HUES48 (cell line): ENCODE results near the gene GP9.
"Not testable (repeated sequence)": the region's sequence is repeated elsewhere in the genome, so short reads cannot be mapped to it uniquely, and the experiment has no call there.

ENCODE experiments used
- H3K27ac ChIP-seq: one replicate; pipeline ENCODE4 v1.7.0; 2013; ENCODE audit warnings: low read depth, low read length, inconsistent platforms
- H3K27me3 ChIP-seq: 2 replicates; pipeline ENCODE4 v1.6.1; 2013; ENCODE audit warnings: mild to moderate bottlenecking, low read length; ENCODE audit not compliant: control insufficient read depth, insufficient read depth
- H3K36me3 ChIP-seq: 2 replicates; pipeline ENCODE4 v1.6.1; 2013; ENCODE audit warnings: low read length; ENCODE audit not compliant: control insufficient read depth, insufficient read depth
- H3K4me1 ChIP-seq: 2 replicates; pipeline ENCODE4 v1.6.1; 2013; ENCODE audit warnings: mild to moderate bottlenecking, low read length; ENCODE audit not compliant: control insufficient read depth, insufficient read depth
- H3K4me3 ChIP-seq: 2 replicates; pipeline ENCODE4 v1.5.1; 2013; ENCODE audit warnings: mild to moderate bottlenecking, low read depth, low read length
- H3K9ac ChIP-seq: 2 replicates; pipeline ENCODE4 v1.6.1; 2013; ENCODE audit warnings: mild to moderate bottlenecking, low read depth, low read length, moderate library complexity
- H3K9me3 ChIP-seq: 2 replicates; pipeline ENCODE4 v1.6.1; 2013; ENCODE audit warnings: low read length; ENCODE audit not compliant: control insufficient read depth, insufficient read depth

Gene GP9

GRCh38 chr3:129063091-129063640 is 2.6 kb downstream of the GP9 start:
- Histone ChIP-seq H3K36me3 (no peaks in the 10 kb centered on the region), H3K27ac (no peak overlapping the region), H3K9ac (no peak overlapping the region), H3K27me3 (no peaks in the 10 kb centered on the region), H3K4me3 (no peak overlapping the region), H3K9me3 (no peaks in the 10 kb centered on the region), H3K4me1 (no peaks in the 10 kb centered on the region)

- no peak overlapping the region for H3K9ac ChIP-seq
- H3K27ac ChIP-seq, result no peak overlapping the region
- H3K36me3 ChIP-seq, result no peaks in the 10 kb centered on the region
- no peaks in the 10 kb centered on the region for H3K27me3 ChIP-seq
- no peaks in the 10 kb centered on the region for H3K9me3 ChIP-seq
- H3K4me1 ChIP-seq, result no peaks in the 10 kb centered on the region
- H3K4me3 ChIP-seq, result no peak overlapping the region
These were observed 3.4 kb downstream of the GP9 start for GRCh38 chr3:129063841-129064482.

- Histone ChIP-seq H3K27me3 (no peaks in the 10 kb centered on the region), H3K4me3 (no peak overlapping the region), H3K4me1 (no peaks in the 10 kb centered on the region), H3K9me3 (no peaks in the 10 kb centered on the region), H3K9ac (no peak overlapping the region), H3K36me3 (no peaks in the 10 kb centered on the region), H3K27ac (no peak overlapping the region)
These were observed 4.6 kb downstream of the GP9 start for GRCh38 chr3:129065016-129065719.

GRCh38 chr3:129065720-129066073 is 5.1 kb downstream of the GP9 start:
- Histone ChIP-seq H3K9ac (no peak overlapping the region), H3K27me3 (no peaks in the 10 kb centered on the region), H3K4me3 (no peak overlapping the region), H3K27ac (no peak overlapping the region), H3K4me1 (no peaks in the 10 kb centered on the region), H3K9me3 (no peaks in the 10 kb centered on the region), H3K36me3 (no peaks in the 10 kb centered on the region)

GRCh38 chr3:129067719-129068118 is 7.1 kb downstream of the GP9 start:
- not testable (repeated sequence) for H3K27me3 ChIP-seq, H3K36me3 ChIP-seq, H3K9ac ChIP-seq, H3K4me3 ChIP-seq, H3K9me3 ChIP-seq, H3K4me1 ChIP-seq, H3K27ac ChIP-seq

- no peak overlapping the region for H3K27ac ChIP-seq
- H3K9me3 ChIP-seq, result no peaks in the 10 kb centered on the region
- H3K36me3 ChIP-seq, result no peaks in the 10 kb centered on the region
- no peak overlapping the region for H3K4me3 ChIP-seq
- H3K9ac ChIP-seq, result no peak overlapping the region
- H3K27me3 ChIP-seq, result no peaks in the 10 kb centered on the region
- no peaks in the 10 kb centered on the region for H3K4me1 ChIP-seq
These were observed 7.8 kb downstream of the GP9 start for GRCh38 chr3:129068291-129068886.

- H3K9ac ChIP-seq, H3K27ac ChIP-seq, H3K27me3 ChIP-seq, H3K4me3 ChIP-seq, H3K9me3 ChIP-seq, H3K36me3 ChIP-seq, H3K4me1 ChIP-seq: not testable (repeated sequence)
These were observed 8.9 kb downstream of the GP9 start for GRCh38 chr3:129069313-129070085.

- Histone ChIP-seq H3K9ac (no peak overlapping the region), H3K36me3 (no peaks in the 10 kb centered on the region), H3K4me1 (no peaks in the 10 kb centered on the region), H3K27ac (no peak overlapping the region), H3K27me3 (no peaks in the 10 kb centered on the region), H3K4me3 (no peak overlapping the region), H3K9me3 (no peaks in the 10 kb centered on the region)
These were observed 9.7 kb downstream of the GP9 start for GRCh38 chr3:129070086-129070885.

GRCh38 chr3:129077222-129077621 is 16.6 kb downstream of the GP9 start:
- no peaks in the 10 kb centered on the region for H3K36me3 ChIP-seq
- no peaks in the 10 kb centered on the region for H3K9me3 ChIP-seq
- no peak overlapping the region for H3K4me3 ChIP-seq
- no peak overlapping the region for H3K27ac ChIP-seq
- no peaks in the 10 kb centered on the region for H3K27me3 ChIP-seq
- H3K4me1 ChIP-seq, result no peaks in the 10 kb centered on the region
- no peak overlapping the region for H3K9ac ChIP-seq

- Histone ChIP-seq H3K4me3 (no peak overlapping the region), H3K27ac (no peak overlapping the region), H3K9me3 (no peaks in the 10 kb centered on the region), H3K9ac (no peak overlapping the region), H3K4me1 (no peaks in the 10 kb centered on the region), H3K36me3 (no peaks in the 10 kb centered on the region), H3K27me3 (no peaks in the 10 kb centered on the region)
These were observed 17.9 kb downstream of the GP9 start for GRCh38 chr3:129078510-129078909.
